LNCAP (cell line): Measurements from ENCODE around the gene PARL.

ENCODE experiments used
- CTCF ChIP-seq: fragments of 450-650 bp; IDR thresholded peaks from 2 replicates; pipeline ENCODE4 v1.5.1; 2017; ENCODE audit warnings: mild to moderate bottlenecking

The PARL gene

GRCh38 chr3:183812761-183813445 lies 71.8 kb downstream of the PARL start:
- TF ChIP-seq CTCF, result no peak

GRCh38 chr3:183811638-183812037 lies 73.0 kb downstream of the PARL start:
- no peak for TF ChIP-seq CTCF

- TF ChIP-seq CTCF, result no peak
Measured at GRCh38 chr3:183810643-183811594, 73.8 kb downstream of the PARL start.

- no peak for TF ChIP-seq CTCF
Measured at GRCh38 chr3:183809270-183809669, 75.4 kb downstream of the PARL start.

GRCh38 chr3:183808355-183808754 lies 76.3 kb downstream of the PARL start:
- no peak for TF ChIP-seq CTCF

GRCh38 chr3:183807881-183808280 lies 76.8 kb downstream of the PARL start:
- no peak for TF ChIP-seq CTCF

GRCh38 chr3:183807209-183807728 lies 77.4 kb downstream of the PARL start:
- no peak for TF ChIP-seq CTCF
